HUES64 (cell line): ENCODE results near the gene ATP1A2.

Experiments
- H3K27ac ChIP-seq: 2 replicates; pipeline ENCODE4 v1.7.0; 2013; ENCODE audit warnings: low read depth, low read length, inconsistent platforms
- H3K27me3 ChIP-seq: 2 replicates; pipeline ENCODE4 v1.6.1; 2013; ENCODE audit warnings: mild to moderate bottlenecking, low read length; ENCODE audit not compliant: insufficient read depth
- H3K36me3 ChIP-seq: 2 replicates; pipeline ENCODE4 v1.6.1; 2013; ENCODE audit warnings: mild to moderate bottlenecking, low read length; ENCODE audit not compliant: insufficient read depth
- H3K4me1 ChIP-seq: 2 replicates; pipeline ENCODE4 v1.6.1; 2013; ENCODE audit warnings: mild to moderate bottlenecking, low read length, moderate library complexity; ENCODE audit not compliant: insufficient read depth
- H3K4me3 ChIP-seq: 2 replicates; pipeline ENCODE4 v1.5.1; 2013; ENCODE audit warnings: mild to moderate bottlenecking, low read length, moderate library complexity
- H3K9ac ChIP-seq: 2 replicates; pipeline ENCODE4 v1.6.1; 2013; ENCODE audit warnings: mild to moderate bottlenecking, low read depth, low read length
- H3K9me3 ChIP-seq: 2 replicates; pipeline ENCODE4 v1.6.1; 2013; ENCODE audit warnings: low read depth, low read length; ENCODE audit not compliant: insufficient read depth
- WGBS: fragments of 150-250, 120-280 bp; methylation state at CpG from one replicate; pipeline ENCODE4 v1.1.7; 2013; ENCODE audit warnings: missing lambda C conversion rate; 5-methylcytosine and 5-hydroxymethylcytosine counted together

The ATP1A2 gene

DNA sequence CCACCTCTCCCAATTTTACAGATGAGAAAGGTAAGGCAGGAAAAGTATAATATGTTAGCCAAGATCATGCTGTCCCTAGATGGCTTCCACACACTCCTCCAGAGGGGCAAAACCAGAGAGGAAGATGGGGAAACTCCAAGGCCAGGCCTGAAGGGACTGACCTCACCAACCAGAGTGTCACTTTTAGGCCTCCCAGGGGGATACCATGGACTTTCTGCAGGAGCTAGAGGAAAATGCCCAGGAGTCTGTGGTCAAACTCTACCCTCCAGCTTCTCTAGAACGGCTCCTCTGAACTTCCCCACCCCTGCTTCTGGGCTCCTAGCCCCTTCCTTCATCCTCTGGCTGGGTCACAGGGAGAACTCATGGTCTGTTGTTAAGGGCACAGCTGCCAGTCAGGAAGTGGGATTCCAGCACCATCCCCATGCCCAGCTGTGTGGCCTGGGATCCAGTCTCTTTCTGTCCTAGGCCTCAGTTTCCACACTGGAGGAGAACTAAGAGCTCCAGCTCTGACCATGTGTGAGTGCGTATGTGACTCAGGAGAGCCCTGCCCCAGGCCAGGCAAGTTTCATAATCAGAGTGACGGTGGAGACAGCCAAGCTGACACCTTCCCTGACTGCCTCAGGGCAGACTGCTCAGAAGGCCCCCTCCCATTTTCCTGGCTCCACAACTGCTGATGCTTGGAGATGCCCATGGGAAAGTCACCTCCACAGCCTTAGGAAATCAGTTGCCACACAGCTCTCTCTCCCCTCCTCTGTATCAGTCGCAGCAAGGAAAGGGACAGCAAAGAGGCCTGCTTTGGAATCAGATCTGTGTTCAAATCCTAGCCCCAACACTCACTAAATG is 19.1 kb upstream of the ATP1A2 start:
- Histone ChIP-seq H3K4me3 (peak overlapping the region; percentile 9; the same call in 1 of the 2 replicates), H3K36me3 (peaks cover 31% of the 10 kb centered on the region), H3K27me3 (peaks cover 10% of the 10 kb centered on the region; the same call in 1 of the 2 replicates), H3K9me3 (no peaks in the 10 kb centered on the region), H3K4me1 (peaks cover 34% of the 10 kb centered on the region), H3K9ac (no peak overlapping the region), H3K27ac (peak overlapping the region; percentile 77; the same call in 1 of the 2 replicates)
- WGBS, result 60% methylated on average over 4 of the region's 4 CpGs

DNA sequence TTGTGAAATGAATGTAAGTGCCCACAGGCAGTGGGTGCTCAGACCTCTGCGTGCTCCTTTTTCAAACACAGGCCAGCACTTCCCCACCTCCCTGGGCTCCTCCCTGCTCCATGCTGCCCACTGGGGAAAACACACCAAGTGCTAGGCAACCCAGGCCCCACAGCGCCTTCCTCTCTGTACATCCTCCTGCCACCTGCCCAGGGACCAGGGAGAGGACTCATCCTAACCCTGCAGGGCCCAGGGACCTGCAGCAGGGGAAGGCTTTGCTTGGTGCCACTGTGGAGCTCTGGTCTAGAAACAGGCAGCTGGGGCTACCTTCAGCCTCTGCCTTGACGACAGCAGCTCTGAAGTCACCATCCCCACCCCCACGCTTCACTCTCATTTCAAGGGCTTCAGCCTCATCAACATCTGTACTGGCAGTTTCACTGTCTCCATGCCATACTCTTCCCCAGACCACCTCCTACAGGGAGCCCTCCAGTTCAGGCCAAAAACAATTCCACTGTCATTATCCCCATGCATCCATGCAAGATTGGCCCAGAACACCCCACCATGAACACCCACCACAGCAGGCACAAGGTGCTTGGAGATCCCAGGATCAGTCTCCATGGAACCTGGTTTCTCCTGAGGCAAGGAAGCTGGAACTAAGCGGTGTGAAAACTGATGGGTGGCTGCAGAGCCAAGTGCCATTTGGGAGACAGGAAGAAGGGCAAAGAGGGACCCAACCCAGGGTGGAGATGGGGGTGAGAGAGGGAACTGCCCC is 18.2 kb upstream of the ATP1A2 start:
- Histone ChIP-seq H3K9me3 (no peaks in the 10 kb centered on the region), H3K9ac (peak overlapping the region; percentile 46; the same call in 1 of the 2 replicates), H3K4me1 (peaks cover 34% of the 10 kb centered on the region), H3K36me3 (peaks cover 23% of the 10 kb centered on the region), H3K27ac (no peak overlapping the region), H3K4me3 (peak overlapping the region; percentile 73), H3K27me3 (peaks cover 10% of the 10 kb centered on the region; the same call in 1 of the 2 replicates)
- WGBS, result 41% methylated on average over 5 of the region's 5 CpGs

DNA sequence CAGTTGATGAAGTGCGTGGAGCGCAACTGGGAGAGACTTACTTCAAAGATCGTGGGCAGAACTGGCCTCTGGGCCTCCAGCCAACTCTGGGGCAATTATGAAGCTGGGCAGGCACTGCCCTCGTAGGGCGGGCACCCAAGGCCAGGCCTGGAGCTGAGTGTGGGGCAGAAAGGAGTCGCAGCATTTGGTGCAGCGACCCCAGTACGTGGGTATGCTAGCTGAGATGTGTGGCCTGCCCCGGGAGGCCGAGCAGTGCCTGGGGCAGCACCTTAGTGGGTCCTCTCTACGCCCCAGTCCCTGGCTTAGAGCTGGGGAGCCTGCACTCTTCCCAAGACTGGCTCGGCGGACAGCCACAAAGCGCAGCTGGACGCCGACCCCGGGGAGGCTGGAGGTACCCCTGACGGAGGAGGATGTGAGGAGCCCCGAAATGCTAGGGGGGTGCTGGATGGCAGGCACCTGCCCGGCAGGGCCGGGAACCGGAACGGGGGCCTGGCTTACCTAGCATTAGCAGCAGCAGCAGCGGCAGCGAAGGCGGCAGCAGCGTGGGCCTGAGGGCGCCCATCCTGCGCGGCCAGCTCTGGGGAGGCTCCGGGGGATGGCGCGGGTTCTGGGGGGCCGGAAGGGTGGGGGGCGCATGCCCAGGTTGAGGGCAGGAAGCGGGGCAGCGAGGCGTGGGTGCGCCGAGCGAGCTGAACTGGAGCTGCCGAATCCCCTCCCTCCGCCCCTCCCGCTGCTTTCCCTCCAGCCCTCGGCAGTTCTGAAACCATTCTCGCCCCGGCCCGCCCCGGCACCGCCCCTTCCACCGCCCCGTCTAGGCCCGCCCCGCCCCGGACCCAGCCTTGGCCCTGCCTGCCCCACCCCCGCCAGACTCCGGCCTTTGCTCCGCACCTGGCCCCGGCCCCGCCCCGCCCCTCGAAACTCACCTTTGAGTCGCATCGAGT is 17.4 kb upstream of the ATP1A2 start, which contains the start of gene IGSF8:
Gene IGSF8 (minus strand): TSS at position 709 of the 941 bp plus-strand sequence. CDS start 147 bp downstream, at position 562.
- Histone ChIP-seq H3K27ac (peak within 1 kb of the TSS; percentile 38; the same call in 1 of the 2 replicates), H3K27me3 (peaks cover 10% of the 10 kb centered on the region; the same call in 1 of the 2 replicates), H3K4me1 (peaks cover 34% of the 10 kb centered on the region), H3K36me3 (peaks cover 18% of the 10 kb centered on the region), H3K9me3 (no peaks in the 10 kb centered on the region), H3K4me3 (peak within 1 kb of the TSS; percentile 73), H3K9ac (peak within 1 kb of the TSS; percentile 46)
- WGBS, result 5% methylated on average over 57 of the region's 64 CpGs

DNA sequence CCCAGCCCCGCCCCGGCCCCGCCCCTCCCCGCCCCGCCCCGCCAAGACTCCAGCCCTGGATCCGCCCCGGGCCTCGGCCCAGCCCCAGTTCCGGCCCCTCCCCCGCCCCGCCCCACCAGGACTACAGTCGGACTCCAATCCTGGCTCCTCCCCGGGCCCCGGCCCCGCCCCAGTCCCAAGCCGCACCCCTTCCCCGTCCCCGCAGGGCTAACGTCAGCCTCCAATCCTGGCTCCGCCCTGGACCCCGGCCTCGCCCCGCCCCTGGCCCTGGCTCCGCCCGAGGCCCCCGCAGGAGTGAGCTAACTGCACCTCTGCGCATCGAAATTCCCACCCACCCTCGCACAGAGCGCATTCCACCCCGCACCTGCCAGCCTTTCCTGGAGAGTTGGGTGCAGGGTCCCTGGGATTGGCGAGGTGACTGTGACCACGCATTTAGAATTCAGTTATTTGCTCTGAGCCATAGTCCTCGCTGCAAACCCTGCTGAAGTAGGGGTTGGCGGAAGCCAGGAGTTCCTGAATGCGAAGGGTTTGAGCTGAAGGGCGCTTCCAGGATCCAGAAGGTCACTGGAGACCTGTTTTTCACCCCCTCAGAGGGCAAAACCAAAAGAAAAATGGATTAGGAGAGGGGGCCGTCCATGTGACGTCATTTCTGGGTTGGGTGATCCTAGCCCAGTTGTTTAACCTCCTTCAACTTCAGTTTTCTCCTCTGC is 16.6 kb upstream of the ATP1A2 start:
- Histone ChIP-seq H3K9me3 (no peaks in the 10 kb centered on the region), H3K4me1 (peaks cover 40% of the 10 kb centered on the region), H3K27ac (peak overlapping the region; percentile 13; the same call in 1 of the 2 replicates), H3K9ac (peak overlapping the region; percentile 44; the same call in 1 of the 2 replicates), H3K36me3 (peaks cover 10% of the 10 kb centered on the region), H3K4me3 (peak overlapping the region; percentile 55), H3K27me3 (peaks cover 10% of the 10 kb centered on the region; the same call in 1 of the 2 replicates)
- 9% methylated on average over 28 of the region's 40 CpGs for WGBS

DNA sequence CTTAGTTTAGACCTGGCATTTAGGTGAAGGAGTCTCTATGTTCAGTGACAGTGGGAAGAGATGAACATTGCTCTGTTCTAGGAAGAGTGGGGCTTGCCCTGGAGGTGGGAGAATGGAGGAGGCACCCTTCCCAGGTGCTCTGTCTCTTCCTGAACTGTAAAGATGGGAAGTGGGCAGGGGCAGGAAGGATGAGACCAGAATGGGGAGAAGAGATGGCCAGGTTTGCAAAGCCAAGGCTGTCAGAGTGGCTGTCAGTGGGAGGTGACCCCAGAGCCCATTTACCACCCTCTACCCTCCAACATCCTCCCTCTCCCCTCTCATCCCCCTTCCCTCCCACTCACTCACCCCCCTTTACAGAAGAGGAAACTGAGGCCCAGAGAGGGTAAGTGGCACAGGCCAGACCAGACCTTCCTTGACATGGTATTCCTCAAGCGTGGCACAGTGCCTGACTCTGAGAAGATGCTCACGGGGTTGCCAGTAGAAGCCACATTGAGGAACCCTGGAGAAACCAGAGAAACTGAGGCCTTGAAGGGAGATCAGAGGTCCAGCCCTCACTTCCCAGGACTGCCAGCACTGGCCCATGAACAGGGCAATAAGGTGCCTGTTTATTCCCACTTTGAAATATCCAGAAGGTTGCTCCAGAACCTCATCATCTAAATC is 15.7 kb upstream of the ATP1A2 start:
- peaks cover 2% of the 10 kb centered on the region; the same call in 1 of the 2 replicates for H3K36me3 ChIP-seq
- 95% methylated on average over 2 of the region's 2 CpGs for WGBS
- no peak overlapping the region for H3K9ac ChIP-seq
- H3K4me3 ChIP-seq, result no peak overlapping the region
- H3K27ac ChIP-seq, result no peak overlapping the region
- H3K27me3 ChIP-seq, result peaks cover 10% of the 10 kb centered on the region; the same call in 1 of the 2 replicates
- H3K9me3 ChIP-seq, result no peaks in the 10 kb centered on the region
- H3K4me1 ChIP-seq, result peaks cover 48% of the 10 kb centered on the region

DNA sequence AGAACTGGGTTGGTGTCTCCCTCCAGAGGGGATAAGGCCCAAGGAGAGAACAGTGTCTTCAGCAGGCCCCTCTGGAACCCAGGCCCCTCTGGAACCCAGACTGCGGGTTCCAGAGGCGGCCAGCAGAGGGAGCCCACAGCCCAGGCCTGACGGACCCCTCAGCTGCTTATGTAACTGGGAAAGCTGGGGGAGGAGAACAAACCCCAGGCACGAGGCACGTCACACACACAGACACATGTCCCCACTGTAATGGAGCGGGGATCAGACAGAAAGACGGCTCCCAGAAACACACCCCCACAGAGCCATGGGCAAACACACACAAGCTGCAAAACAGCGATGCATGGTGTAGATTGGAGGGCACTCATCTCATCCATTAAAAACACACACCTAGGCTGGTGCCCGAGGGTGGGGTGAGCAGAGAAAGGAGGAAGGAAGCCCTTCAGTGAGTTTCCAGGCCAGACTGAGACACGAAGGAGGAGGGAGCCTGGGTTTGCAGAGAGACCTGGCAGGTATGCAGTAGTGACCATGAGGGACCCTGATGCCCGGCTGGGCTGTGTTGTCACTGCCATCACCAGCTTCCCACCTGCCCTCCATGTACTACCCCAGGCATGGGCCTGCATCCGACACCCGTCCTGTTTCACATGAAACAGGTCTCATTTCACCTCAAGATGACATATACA is 14.4 kb upstream of the ATP1A2 start:
- Histone ChIP-seq H3K27me3 (peaks cover 10% of the 10 kb centered on the region; the same call in 1 of the 2 replicates), H3K4me3 (no peak overlapping the region), H3K27ac (no peak overlapping the region), H3K36me3 (no peaks in the 10 kb centered on the region), H3K9me3 (no peaks in the 10 kb centered on the region), H3K9ac (0 out of 2 replicates have a peak overlapping the region, but pooled peaks have one; percentile 38), H3K4me1 (peaks cover 39% of the 10 kb centered on the region)
- WGBS, result 30% methylated on average over 12 of the region's 13 CpGs

DNA sequence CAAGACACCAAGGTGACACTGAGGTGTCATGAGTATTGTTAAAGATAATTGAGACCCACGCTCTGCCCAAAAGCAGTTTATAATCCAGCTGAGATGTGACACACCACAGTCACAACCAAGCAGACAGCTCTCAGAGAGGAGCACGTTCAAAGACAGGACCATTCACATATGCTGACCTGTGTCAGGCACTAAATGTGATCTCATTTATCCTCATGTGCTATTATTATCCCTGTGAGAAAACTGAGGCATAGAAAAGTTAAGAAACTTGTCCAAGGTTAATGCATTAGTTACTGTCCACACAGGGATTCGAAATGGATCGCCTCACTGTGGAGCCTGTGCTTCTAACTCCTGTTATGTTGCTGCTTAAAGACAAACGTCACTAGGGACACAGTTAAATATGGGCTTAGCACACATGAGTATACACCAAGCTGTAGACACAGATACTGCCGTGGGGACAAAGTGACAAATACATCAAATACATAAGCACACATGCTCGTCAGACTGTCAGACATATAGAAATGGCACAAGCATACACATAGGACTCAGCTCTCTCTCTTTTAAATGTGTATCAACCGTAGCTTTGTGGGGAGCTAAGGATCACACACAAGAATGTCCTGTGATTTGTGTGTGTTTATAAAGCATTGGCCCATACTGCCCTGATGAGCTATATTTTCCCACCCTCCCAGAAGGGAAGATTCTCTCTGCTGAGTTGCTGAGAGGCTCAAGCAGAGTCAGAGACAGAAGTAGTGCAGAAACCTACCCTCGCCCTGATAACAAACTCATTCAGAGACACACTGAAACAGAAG is 13.6 kb upstream of the ATP1A2 start:
- Histone ChIP-seq H3K27me3 (peaks cover 10% of the 10 kb centered on the region; the same call in 1 of the 2 replicates), H3K4me3 (no peak overlapping the region), H3K9ac (no peak overlapping the region), H3K4me1 (peaks cover 31% of the 10 kb centered on the region), H3K9me3 (no peaks in the 10 kb centered on the region), H3K36me3 (no peaks in the 10 kb centered on the region), H3K27ac (no peak overlapping the region)
- 84% methylated on average over 9 of the region's 9 CpGs for WGBS

DNA sequence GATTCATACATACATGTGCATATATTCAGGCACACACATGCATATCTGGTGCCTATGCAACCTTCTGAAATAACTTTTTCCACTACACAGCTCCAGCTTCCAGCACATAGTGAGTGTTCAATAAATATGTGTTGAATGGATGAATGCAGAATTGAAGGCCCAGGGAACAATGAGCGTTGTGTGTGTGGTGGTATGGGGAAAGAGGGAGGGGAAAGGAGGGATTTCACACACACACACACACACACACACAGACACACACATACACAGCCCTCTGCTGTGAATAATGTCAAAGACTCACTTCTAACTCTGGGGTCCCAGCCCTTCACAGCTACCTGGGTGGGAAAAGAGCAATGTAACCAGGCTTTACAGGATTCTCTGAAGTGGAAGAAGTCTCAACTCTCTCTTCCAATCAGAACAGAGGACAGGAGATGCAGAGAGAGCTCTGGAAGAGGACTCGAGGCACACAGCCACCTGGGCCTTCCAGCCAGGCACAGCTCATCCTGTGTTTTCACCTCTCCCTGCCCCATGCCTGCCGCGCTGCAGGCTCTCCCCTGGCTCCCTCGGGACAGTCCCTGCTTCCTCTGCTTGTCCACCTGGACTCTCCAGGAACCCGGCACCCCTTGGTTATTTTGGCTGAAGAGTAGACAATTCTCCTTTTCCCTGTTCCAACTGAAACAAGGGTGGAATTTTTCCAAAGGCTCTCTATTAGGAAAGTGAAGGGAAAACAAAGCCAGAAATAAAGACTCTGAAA is 11.7 kb upstream of the ATP1A2 start:
- H3K9me3 ChIP-seq, result no peaks in the 10 kb centered on the region
- H3K27ac ChIP-seq, result no peak overlapping the region
- peaks cover 26% of the 10 kb centered on the region for H3K4me1 ChIP-seq
- H3K9ac ChIP-seq, result no peak overlapping the region
- H3K27me3 ChIP-seq, result peaks cover 10% of the 10 kb centered on the region; the same call in 1 of the 2 replicates
- WGBS, result 64% methylated on average over 5 of the region's 6 CpGs
- H3K4me3 ChIP-seq, result no peak overlapping the region
- H3K36me3 ChIP-seq, result no peaks in the 10 kb centered on the region
